Loucy (cell line): ENCODE data around the gene EPHB6.
A peak's percentile ranks its signal among the peaks of the same experiment; 100 is the strongest.

Source experiments
- H2AFZ ChIP-seq: fragments of 200-600 bp; sonication (generic); 2 replicates; pipeline ENCODE4 v1.6.0; 2016; ENCODE audit warnings: antibody characterized with exemption, mild to moderate bottlenecking, low read length, moderate library complexity
- H3F3A ChIP-seq: fragments of 200-600 bp; 2 replicates; pipeline ENCODE4 v1.6.0; 2016; ENCODE audit warnings: antibody characterized with exemption, low read depth, mild to moderate bottlenecking
- H3K27me3 ChIP-seq: fragments of 200-600 bp; sonication (generic); 2 replicates; pipeline ENCODE4 v1.6.1; 2014; ENCODE audit warnings: low read length, mild to moderate bottlenecking; ENCODE audit not compliant: insufficient read depth, poor library complexity, severe bottlenecking
- H3K36me3 ChIP-seq: fragments of 200-600 bp; sonication (generic); 2 replicates; pipeline ENCODE4 v1.6.1; 2016; ENCODE audit warnings: low read length; ENCODE audit not compliant: insufficient read depth
- H3K4me1 ChIP-seq: fragments of 200-600 bp; sonication (generic); 2 replicates; pipeline ENCODE4 v1.5.1; 2014; ENCODE audit warnings: low read length, mild to moderate bottlenecking; ENCODE audit not compliant: insufficient read depth, poor library complexity, severe bottlenecking
- H3K4me2 ChIP-seq: fragments of 200-600 bp; sonication (generic); 2 replicates; pipeline ENCODE4 v1.6.0; 2014; ENCODE audit warnings: antibody characterized with exemption, low read length, low read depth, mild to moderate bottlenecking; ENCODE audit not compliant: poor library complexity, severe bottlenecking
- H3K4me3 ChIP-seq: fragments of 200-600 bp; sonication (generic); 2 replicates; pipeline ENCODE4 v1.5.1; 2014; ENCODE audit warnings: low read length, mild to moderate bottlenecking, mixed read lengths; ENCODE audit not compliant: poor library complexity, severe bottlenecking
- H3K79me2 ChIP-seq: fragments of 200-600 bp; sonication (generic); 2 replicates; pipeline ENCODE4 v1.6.1; 2014; ENCODE audit warnings: low read length; ENCODE audit not compliant: insufficient read depth
- H3K9ac ChIP-seq: fragments of 200-600 bp; sonication (generic); 2 replicates; pipeline ENCODE4 v1.6.0; 2014; ENCODE audit warnings: mild to moderate bottlenecking, low read depth, low read length, moderate library complexity; ENCODE audit not compliant: poor library complexity, severe bottlenecking
- H3K9me2 ChIP-seq: fragments of 200-600 bp; sonication (generic); replicated peaks from 2 replicates; pipeline ENCODE4 v1.6.1; 2016; ENCODE audit warnings: low read depth, low read length, mixed read lengths
- H3K9me3 ChIP-seq: fragments of 200-600 bp; sonication (generic); 2 replicates; pipeline ENCODE4 v1.6.1; 2014; ENCODE audit warnings: mild to moderate bottlenecking, antibody characterized with exemption, low read length, low read depth; ENCODE audit not compliant: insufficient read depth
- H4K20me1 ChIP-seq: fragments of 200-600 bp; sonication (generic); 2 replicates; pipeline ENCODE4 v1.6.0; 2014; ENCODE audit warnings: antibody characterized with exemption, low read length, mild to moderate bottlenecking; ENCODE audit not compliant: insufficient read depth, poor library complexity, severe bottlenecking
- EZH2phosphoT487 ChIP-seq: fragments of 200-600 bp; IDR thresholded peaks from 2 replicates; pipeline ENCODE4 v1.6.1; 2018; ENCODE audit warnings: antibody characterized with exemption, mild to moderate bottlenecking, moderate library complexity, borderline replicate concordance
- TF ChIP-seq, protein P1 (sequence below): fragments of 200-600 bp; sonication (generic); conservative IDR thresholded peaks from 2 replicates; pipeline ENCODE4 v1.5.1; 2014; ENCODE audit warnings: mild to moderate bottlenecking, antibody characterized with exemption, low read length

Gene EPHB6

DNA sequence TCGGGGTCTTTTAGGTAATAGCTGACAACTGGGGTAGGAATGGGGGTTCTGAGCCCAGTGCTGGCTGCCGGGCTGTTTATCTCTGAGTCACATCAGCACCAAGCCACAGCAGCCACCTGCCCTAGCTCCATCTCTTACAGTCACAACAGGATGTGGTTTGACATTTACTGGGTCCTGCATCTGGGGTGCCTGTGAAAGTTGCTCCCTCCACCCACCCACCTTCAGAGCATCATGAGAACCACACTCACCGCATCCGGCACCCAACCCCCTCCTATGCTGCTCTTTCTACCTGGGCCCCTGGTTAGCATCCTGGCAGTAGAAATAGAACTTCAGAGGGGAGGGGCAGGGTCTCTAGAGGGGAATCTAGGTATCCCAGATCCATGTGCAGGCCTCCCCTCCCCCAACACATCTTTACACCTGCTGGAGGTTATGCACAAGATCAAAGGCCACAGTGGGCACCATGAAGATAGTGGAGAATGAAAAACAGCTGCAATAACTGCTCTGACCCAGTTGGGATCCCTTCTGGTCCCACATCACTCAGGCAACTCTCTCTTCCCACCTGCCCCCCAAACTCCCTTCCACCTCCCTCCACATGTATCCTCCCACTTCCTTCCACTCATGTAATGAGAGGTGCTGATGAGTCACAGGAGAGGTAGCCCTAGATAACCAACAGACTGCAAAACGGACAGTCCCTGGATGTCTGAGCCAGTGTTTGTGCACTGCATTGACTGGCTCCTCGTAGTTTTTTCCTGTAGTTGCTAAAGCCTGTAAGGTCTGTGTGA is 45.9 kb upstream of the EPHB6 start:
- Histone ChIP-seq H3K4me2 (peak overlapping the region; percentile 100), H3K4me1 (peaks cover 95% of the 10 kb centered on the region), H3K36me3 (no peaks in the 10 kb centered on the region; the same call in 1 of the 2 replicates), H4K20me1 (no peaks in the 10 kb centered on the region), H3K4me3 (peak overlapping the region; percentile 70), H2AFZ (no peak overlapping the region), H3K9ac (peak overlapping the region; percentile 100), H3F3A (peaks cover 33% of the 10 kb centered on the region), H3K9me2 (no peaks in the 10 kb centered on the region), H3K9me3 (no peaks in the 10 kb centered on the region), H3K79me2 (peaks cover 60% of the 10 kb centered on the region), H3K27me3 (no peaks in the 10 kb centered on the region)
- TF ChIP-seq EZH2phosphoT487 = no peak
- TF ChIP-seq, protein P1, sequence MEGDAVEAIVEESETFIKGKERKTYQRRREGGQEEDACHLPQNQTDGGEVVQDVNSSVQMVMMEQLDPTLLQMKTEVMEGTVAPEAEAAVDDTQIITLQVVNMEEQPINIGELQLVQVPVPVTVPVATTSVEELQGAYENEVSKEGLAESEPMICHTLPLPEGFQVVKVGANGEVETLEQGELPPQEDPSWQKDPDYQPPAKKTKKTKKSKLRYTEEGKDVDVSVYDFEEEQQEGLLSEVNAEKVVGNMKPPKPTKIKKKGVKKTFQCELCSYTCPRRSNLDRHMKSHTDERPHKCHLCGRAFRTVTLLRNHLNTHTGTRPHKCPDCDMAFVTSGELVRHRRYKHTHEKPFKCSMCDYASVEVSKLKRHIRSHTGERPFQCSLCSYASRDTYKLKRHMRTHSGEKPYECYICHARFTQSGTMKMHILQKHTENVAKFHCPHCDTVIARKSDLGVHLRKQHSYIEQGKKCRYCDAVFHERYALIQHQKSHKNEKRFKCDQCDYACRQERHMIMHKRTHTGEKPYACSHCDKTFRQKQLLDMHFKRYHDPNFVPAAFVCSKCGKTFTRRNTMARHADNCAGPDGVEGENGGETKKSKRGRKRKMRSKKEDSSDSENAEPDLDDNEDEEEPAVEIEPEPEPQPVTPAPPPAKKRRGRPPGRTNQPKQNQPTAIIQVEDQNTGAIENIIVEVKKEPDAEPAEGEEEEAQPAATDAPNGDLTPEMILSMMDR = no peak

GRCh38 chr7:142809671-142810070 is 45.2 kb upstream of the EPHB6 start:
- Histone ChIP-seq H3K4me3 (peak overlapping the region; percentile 70), H3K36me3 (no peaks in the 10 kb centered on the region), H3K4me1 (peaks cover 93% of the 10 kb centered on the region), H3F3A (peaks cover 31% of the 10 kb centered on the region), H3K79me2 (peaks cover 57% of the 10 kb centered on the region), H3K27me3 (no peaks in the 10 kb centered on the region), H3K9me3 (no peaks in the 10 kb centered on the region), H3K4me2 (peak overlapping the region; percentile 82), H3K9me2 (no peaks in the 10 kb centered on the region), H4K20me1 (no peaks in the 10 kb centered on the region), H2AFZ (no peak overlapping the region), H3K9ac (peak overlapping the region; percentile 97)
- no peak for TF ChIP-seq EZH2phosphoT487
- TF ChIP-seq, protein P1 = no peak

DNA sequence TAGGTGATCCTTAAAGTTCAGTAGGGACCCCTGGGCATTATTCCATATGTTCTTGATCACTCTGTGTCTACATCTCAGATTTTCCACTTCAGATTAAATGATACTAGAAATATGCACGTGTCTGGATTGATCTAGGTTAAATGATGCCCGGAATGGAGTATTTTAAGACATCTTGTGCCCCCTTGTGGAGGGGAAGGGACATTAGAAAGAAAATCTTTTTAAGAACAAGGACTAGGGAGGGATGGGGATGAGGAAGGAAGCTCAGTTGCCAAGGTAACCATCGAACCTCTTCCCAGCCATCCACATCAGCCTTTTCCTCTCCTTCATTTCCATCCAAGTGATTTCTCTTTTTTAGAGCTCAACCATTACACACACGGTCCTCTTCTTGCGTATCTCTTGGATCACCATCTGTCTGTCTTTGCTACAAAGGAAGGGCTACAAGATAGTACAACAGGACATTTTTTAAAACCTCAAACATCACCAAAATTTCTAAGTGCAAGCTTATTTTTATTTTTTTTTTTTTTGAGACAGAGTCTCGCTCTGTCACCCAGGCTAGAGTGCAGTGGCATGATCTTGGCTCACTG is 43.6 kb upstream of the EPHB6 start:
- no peaks in the 10 kb centered on the region for H4K20me1 ChIP-seq
- peaks cover 44% of the 10 kb centered on the region for H3K79me2 ChIP-seq
- H3K9me2 ChIP-seq = no peaks in the 10 kb centered on the region
- H2AFZ ChIP-seq = no peak overlapping the region
- peaks cover 31% of the 10 kb centered on the region for H3F3A ChIP-seq
- H3K9me3 ChIP-seq = no peaks in the 10 kb centered on the region
- peaks cover 77% of the 10 kb centered on the region for H3K4me1 ChIP-seq
- peak overlapping the region; percentile 70 for H3K4me3 ChIP-seq
- peak overlapping the region; percentile 82 for H3K4me2 ChIP-seq
- no peaks in the 10 kb centered on the region for H3K36me3 ChIP-seq
- no peaks in the 10 kb centered on the region for H3K27me3 ChIP-seq
- TF ChIP-seq EZH2phosphoT487 = no peak
- TF ChIP-seq, protein P1 = peak; percentile 85
- peak overlapping the region; percentile 97 for H3K9ac ChIP-seq
